Activated T-helper 17 cell treated with anti-CD3 and anti-CD28 coated beads, Interleukin-2, amount 50 U/mL, for 72 hours (primary cell): Measurements from ENCODE around the gene NEK11. TPM values are rescaled to one million over a fixed set of nuclear protein-coding genes. Genes with fewer than 3 reads are reported as not detected.

Experiments used
- ATAC-seq: fragments of 150-1000 bp; cut with Tn5 transposase; replicated peaks from 2 replicates; pipeline ENCODE4 v1.10.0; 2021; ENCODE audit warnings: mild to moderate bottlenecking, moderate library complexity
- H3K27ac Mint-ChIP-seq: one replicate; pipeline ENCODE4 v1.8.0; 2022; ENCODE audit warnings: mixed read lengths
- H3K27me3 Mint-ChIP-seq: one replicate; pipeline ENCODE4 v1.8.0; 2022; ENCODE audit warnings: mixed read lengths
- H3K36me3 Mint-ChIP-seq: one replicate; pipeline ENCODE4 v1.8.0; 2022; ENCODE audit warnings: low read depth, mild to moderate bottlenecking, mixed read lengths
- H3K4me1 Mint-ChIP-seq: one replicate; pipeline ENCODE4 v1.8.0; 2022; ENCODE audit warnings: mixed read lengths
- H3K4me3 Mint-ChIP-seq: one replicate; pipeline ENCODE4 v1.8.0; 2022; ENCODE audit warnings: mild to moderate bottlenecking, mixed read lengths
- H3K9me3 Mint-ChIP-seq: one replicate; pipeline ENCODE4 v1.8.0; 2022; ENCODE audit warnings: mixed read lengths
- total RNA-seq, 2 donors: library from RNA; stranded (reverse); gene quantifications; one replicate each; pipeline ENCODE4 v1.2.3, GENCODE V29; 2022

Gene NEK11
- total RNA-seq, 2 donors from 2014 or later: 3.1 to 3.2 TPM

GRCh38 chr3:131140891-131141290 lies 114.2 kb downstream of the NEK11 start:
- H3K9me3 Mint-ChIP-seq: no peaks in the 10 kb centered on the region
- no peak for ATAC-seq
- no peaks in the 10 kb centered on the region for H3K4me1 Mint-ChIP-seq
- no peak overlapping the region for H3K4me3 Mint-ChIP-seq
- no peaks in the 10 kb centered on the region for H3K27me3 Mint-ChIP-seq
- no peaks in the 10 kb centered on the region for H3K36me3 Mint-ChIP-seq
- no peak overlapping the region for H3K27ac Mint-ChIP-seq

GRCh38 chr3:131141770-131142169 lies 115.1 kb downstream of the NEK11 start:
- Mint-ChIP-seq H3K36me3 (no peaks in the 10 kb centered on the region), H3K4me3 (no peak overlapping the region), H3K27ac (no peak overlapping the region), H3K4me1 (no peaks in the 10 kb centered on the region), H3K9me3 (no peaks in the 10 kb centered on the region), H3K27me3 (no peaks in the 10 kb centered on the region)
- no peak for ATAC-seq

GRCh38 chr3:131142580-131142979 lies 115.9 kb downstream of the NEK11 start:
- Mint-ChIP-seq H3K27me3 (no peaks in the 10 kb centered on the region), H3K27ac (no peak overlapping the region), H3K36me3 (no peaks in the 10 kb centered on the region), H3K9me3 (no peaks in the 10 kb centered on the region), H3K4me3 (no peak overlapping the region), H3K4me1 (no peaks in the 10 kb centered on the region)
- ATAC-seq: no peak

- H3K27ac Mint-ChIP-seq: no peak overlapping the region
- no peaks in the 10 kb centered on the region for H3K36me3 Mint-ChIP-seq
- H3K9me3 Mint-ChIP-seq: no peaks in the 10 kb centered on the region
These were observed 117.1 kb downstream of the NEK11 start for GRCh38 chr3:131143802-131144201.

GRCh38 chr3:131147534-131147933 lies 120.9 kb downstream of the NEK11 start:
- no peaks in the 10 kb centered on the region for H3K36me3 Mint-ChIP-seq
- H3K27ac Mint-ChIP-seq: no peak overlapping the region
- H3K27me3 Mint-ChIP-seq: no peaks in the 10 kb centered on the region
- no peak overlapping the region for H3K4me3 Mint-ChIP-seq
- no peak for ATAC-seq
- H3K4me1 Mint-ChIP-seq: no peaks in the 10 kb centered on the region
- H3K9me3 Mint-ChIP-seq: peaks cover 3% of the 10 kb centered on the region

More at GRCh38 chr3:131143802-131144201, 117.1 kb downstream of the NEK11 start:
- Mint-ChIP-seq H3K27me3 (no peaks in the 10 kb centered on the region), H3K4me3 (no peak overlapping the region), H3K4me1 (no peaks in the 10 kb centered on the region)
- ATAC-seq: no peak

- H3K36me3 Mint-ChIP-seq: no peaks in the 10 kb centered on the region
- H3K27me3 Mint-ChIP-seq: no peaks in the 10 kb centered on the region
- no peaks in the 10 kb centered on the region for H3K9me3 Mint-ChIP-seq
- H3K27ac Mint-ChIP-seq: no peak overlapping the region
- no peaks in the 10 kb centered on the region for H3K4me1 Mint-ChIP-seq
- no peak for ATAC-seq
- no peak overlapping the region for H3K4me3 Mint-ChIP-seq
These were observed 131.8 kb downstream of the NEK11 start for GRCh38 chr3:131158434-131158833.

GRCh38 chr3:131162516-131162915 lies 135.8 kb downstream of the NEK11 start:
- H3K4me3 Mint-ChIP-seq: no peak overlapping the region
- ATAC-seq: no peak
- no peak overlapping the region for H3K27ac Mint-ChIP-seq
- no peaks in the 10 kb centered on the region for H3K27me3 Mint-ChIP-seq
- H3K4me1 Mint-ChIP-seq: no peaks in the 10 kb centered on the region
- no peaks in the 10 kb centered on the region for H3K9me3 Mint-ChIP-seq
- no peaks in the 10 kb centered on the region for H3K36me3 Mint-ChIP-seq

GRCh38 chr3:131167867-131168266 lies 141.2 kb downstream of the NEK11 start:
- no peaks in the 10 kb centered on the region for H3K36me3 Mint-ChIP-seq
- H3K9me3 Mint-ChIP-seq: no peaks in the 10 kb centered on the region
- no peak overlapping the region for H3K27ac Mint-ChIP-seq
- H3K27me3 Mint-ChIP-seq: no peaks in the 10 kb centered on the region
- H3K4me3 Mint-ChIP-seq: no peak overlapping the region
- no peaks in the 10 kb centered on the region for H3K4me1 Mint-ChIP-seq
- no peak for ATAC-seq

- Mint-ChIP-seq H3K27ac (no peak overlapping the region), H3K27me3 (no peaks in the 10 kb centered on the region), H3K4me1 (no peaks in the 10 kb centered on the region), H3K9me3 (no peaks in the 10 kb centered on the region), H3K4me3 (no peak overlapping the region), H3K36me3 (no peaks in the 10 kb centered on the region)
- ATAC-seq: no peak
These were observed 142.7 kb downstream of the NEK11 start for GRCh38 chr3:131169331-131169730.

GRCh38 chr3:131172502-131173200 lies 146.0 kb downstream of the NEK11 start:
- H3K27ac Mint-ChIP-seq: no peak overlapping the region
- no peak overlapping the region for H3K4me3 Mint-ChIP-seq
- H3K36me3 Mint-ChIP-seq: no peaks in the 10 kb centered on the region
- H3K9me3 Mint-ChIP-seq: no peaks in the 10 kb centered on the region
- no peaks in the 10 kb centered on the region for H3K27me3 Mint-ChIP-seq
- no peaks in the 10 kb centered on the region for H3K4me1 Mint-ChIP-seq
- ATAC-seq: no peak

- H3K4me3 Mint-ChIP-seq: no peak overlapping the region
- ATAC-seq: peak; percentile 93
- H3K27me3 Mint-ChIP-seq: no peaks in the 10 kb centered on the region
- H3K4me1 Mint-ChIP-seq: no peaks in the 10 kb centered on the region
- H3K27ac Mint-ChIP-seq: peak overlapping the region; percentile 38
- no peaks in the 10 kb centered on the region for H3K36me3 Mint-ChIP-seq
- no peaks in the 10 kb centered on the region for H3K9me3 Mint-ChIP-seq
These were observed 148.1 kb downstream of the NEK11 start for GRCh38 chr3:131174752-131175151.

GRCh38 chr3:131178710-131179375 lies 152.2 kb downstream of the NEK11 start:
- H3K27me3 Mint-ChIP-seq: no peaks in the 10 kb centered on the region
- H3K36me3 Mint-ChIP-seq: no peaks in the 10 kb centered on the region
- peaks cover 4% of the 10 kb centered on the region for H3K9me3 Mint-ChIP-seq
- no peak for ATAC-seq
- no peak overlapping the region for H3K27ac Mint-ChIP-seq
- no peaks in the 10 kb centered on the region for H3K4me1 Mint-ChIP-seq
- no peak overlapping the region for H3K4me3 Mint-ChIP-seq

GRCh38 chr3:131192701-131193100 lies 166.0 kb downstream of the NEK11 start:
- no peaks in the 10 kb centered on the region for H3K4me1 Mint-ChIP-seq
- no peaks in the 10 kb centered on the region for H3K27me3 Mint-ChIP-seq
- no peak overlapping the region for H3K27ac Mint-ChIP-seq
- no peak for ATAC-seq
- no peaks in the 10 kb centered on the region for H3K36me3 Mint-ChIP-seq
- H3K9me3 Mint-ChIP-seq: peaks cover 5% of the 10 kb centered on the region
- H3K4me3 Mint-ChIP-seq: no peak overlapping the region

- Mint-ChIP-seq H3K36me3 (no peaks in the 10 kb centered on the region), H3K4me1 (no peaks in the 10 kb centered on the region), H3K27ac (no peak overlapping the region), H3K9me3 (peaks cover 5% of the 10 kb centered on the region), H3K4me3 (no peak overlapping the region), H3K27me3 (no peaks in the 10 kb centered on the region)
- ATAC-seq: no peak
These were observed 167.1 kb downstream of the NEK11 start for GRCh38 chr3:131193641-131194238.

GRCh38 chr3:131194816-131195215 lies 168.1 kb downstream of the NEK11 start:
- H3K36me3 Mint-ChIP-seq: no peaks in the 10 kb centered on the region
- H3K4me1 Mint-ChIP-seq: no peaks in the 10 kb centered on the region
- peaks cover 9% of the 10 kb centered on the region for H3K9me3 Mint-ChIP-seq
- no peak overlapping the region for H3K4me3 Mint-ChIP-seq
- ATAC-seq: no peak
- H3K27me3 Mint-ChIP-seq: no peaks in the 10 kb centered on the region
- H3K27ac Mint-ChIP-seq: no peak overlapping the region
